Putamen (tissue), 1 donor: Measurements from ENCODE around the gene RNASE4.

Source experiments
- DNase-seq: peaks from one replicate; pipeline ENCODE4 v3.0.0-alpha.2; 2016; ENCODE audit warnings: low spot score

Gene RNASE4

DNA sequence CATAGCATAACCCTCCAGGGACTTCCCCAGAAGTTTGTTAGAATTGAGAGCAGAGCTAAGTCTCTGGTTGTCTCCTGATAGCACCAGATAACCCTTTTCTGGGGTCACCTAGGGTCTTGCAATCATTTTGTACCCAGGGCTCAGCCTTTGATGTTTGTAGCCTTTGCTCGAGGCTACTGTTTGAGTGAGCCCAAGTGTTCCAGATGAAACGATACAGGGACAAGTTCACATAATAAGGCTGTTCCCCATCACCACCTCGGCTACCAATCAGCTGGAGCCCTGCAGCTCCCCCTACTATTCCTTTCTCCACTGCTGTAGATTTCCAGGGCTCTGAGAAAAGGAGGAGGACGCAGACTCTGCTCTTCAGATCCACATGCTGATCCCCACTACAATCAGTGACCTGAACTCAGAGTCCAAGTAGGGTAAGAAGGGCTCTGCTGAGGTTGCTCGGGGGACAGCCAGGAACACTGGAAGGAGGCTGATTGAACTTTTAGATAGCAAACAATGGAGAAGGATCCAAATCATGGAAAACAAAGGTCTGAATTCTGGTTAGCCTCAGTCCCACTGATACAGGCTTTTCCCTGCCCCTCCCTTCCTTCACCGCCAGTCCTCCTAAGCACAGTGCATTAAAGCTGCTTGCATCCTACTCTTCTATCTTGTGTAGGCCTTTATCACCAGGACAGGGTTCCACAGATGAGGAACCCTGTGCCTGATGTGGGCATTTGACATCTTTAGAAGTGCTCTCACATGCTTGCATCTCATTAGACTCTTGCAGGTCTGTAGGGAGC is 61.4 kb downstream of the RNASE4 start, which contains the start of gene EDDM3A:
Gene EDDM3A (plus strand): TSS at position 317 of the 788 bp plus-strand sequence. CDS start 1,694 bp downstream, outside the sequence.
- DNase-seq: no peak

DNA sequence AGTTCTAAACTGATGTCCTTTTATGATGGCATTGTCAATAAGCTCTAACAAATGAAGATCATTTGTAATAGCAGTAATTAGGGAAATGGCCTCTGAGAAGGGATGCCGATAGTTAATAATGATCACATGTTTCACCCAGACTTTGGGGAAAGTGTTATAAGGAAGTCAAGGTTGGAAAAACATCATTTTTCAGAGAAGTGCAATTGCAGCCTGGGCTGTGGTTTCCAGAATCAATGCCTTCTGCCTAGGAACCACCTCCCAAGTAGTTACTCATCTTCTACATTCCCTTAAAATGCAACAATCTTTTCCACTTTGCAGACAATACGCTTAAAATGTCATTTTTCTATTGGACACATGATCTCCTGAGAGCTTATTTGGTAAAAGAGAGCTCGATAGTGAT is 62.2 kb downstream of the RNASE4 start:
- no peak for DNase-seq

DNA sequence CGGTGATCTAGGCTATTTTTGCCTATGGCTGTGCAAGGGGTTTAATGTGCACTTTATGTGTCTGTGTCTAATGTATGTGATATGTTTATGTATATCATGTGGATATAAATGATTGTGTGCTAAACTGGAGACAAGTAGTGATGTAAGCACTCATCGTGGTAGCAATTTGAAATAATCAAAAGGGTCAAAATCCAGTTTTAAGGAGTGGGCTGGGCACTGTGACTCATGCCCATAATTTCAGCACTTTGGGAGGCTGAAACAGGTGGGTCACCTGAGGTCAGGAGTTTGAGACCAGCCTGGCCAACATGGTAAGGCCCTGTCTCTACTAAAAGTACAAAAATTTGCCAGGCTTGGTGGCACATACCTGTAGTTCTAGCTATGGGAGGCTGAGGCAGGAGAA is 64.1 kb downstream of the RNASE4 start:
- DNase-seq: no peak

DNA sequence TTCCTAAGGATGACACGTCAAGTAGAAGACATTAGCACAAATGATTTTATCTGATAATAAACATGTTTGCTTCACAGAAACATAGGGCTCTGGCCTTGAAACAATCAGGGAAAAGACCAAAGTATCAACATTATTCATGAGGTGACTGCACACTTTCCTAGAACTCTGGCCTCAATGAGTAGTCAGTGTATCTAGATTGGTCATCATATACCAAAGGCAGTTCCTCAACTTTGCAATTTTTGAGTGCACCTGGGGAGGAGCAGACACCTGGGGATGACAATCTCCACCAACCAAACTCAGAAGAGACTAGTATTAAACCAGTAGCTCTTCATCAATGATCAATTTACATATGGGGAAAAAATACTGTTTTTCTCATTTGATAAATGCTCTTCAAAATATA is 65.8 kb downstream of the RNASE4 start:
- DNase-seq: no peak
